HG03520 (cell line): ENCODE data around the gene PLCH1.
"Not testable (repeated sequence)": the region's sequence is repeated elsewhere in the genome, so short reads cannot be mapped to it uniquely, and the experiment has no call there.

Experiments used
- ATAC-seq: cut with Tn5 transposase; IDR thresholded peaks from one replicate; pipeline ENCODE4 v1.9.1; 2021; ENCODE audit warnings: mild to moderate bottlenecking, moderate library complexity; ENCODE audit not compliant: unreplicated experiment

Gene PLCH1

DNA sequence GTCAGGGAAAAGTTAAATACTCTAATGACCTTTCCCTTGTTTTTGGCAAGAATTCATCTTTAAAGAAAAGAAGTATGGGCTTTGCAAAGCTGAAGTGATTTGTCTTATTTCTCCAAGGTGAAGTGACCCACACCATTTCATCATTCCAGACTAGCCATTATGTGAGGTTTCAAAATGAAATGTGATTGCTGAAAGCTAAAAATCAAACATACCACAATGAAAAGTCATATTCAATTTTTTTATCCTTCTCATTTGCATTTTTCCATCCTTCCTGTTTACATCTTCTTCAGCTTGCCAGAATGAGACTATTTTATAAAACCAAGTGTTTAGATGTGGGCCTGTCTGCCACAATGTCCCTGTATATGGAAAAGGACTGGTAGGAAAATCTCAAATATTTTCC lies 309.1 kb downstream of the PLCH1 start:
- no peak for ATAC-seq

DNA sequence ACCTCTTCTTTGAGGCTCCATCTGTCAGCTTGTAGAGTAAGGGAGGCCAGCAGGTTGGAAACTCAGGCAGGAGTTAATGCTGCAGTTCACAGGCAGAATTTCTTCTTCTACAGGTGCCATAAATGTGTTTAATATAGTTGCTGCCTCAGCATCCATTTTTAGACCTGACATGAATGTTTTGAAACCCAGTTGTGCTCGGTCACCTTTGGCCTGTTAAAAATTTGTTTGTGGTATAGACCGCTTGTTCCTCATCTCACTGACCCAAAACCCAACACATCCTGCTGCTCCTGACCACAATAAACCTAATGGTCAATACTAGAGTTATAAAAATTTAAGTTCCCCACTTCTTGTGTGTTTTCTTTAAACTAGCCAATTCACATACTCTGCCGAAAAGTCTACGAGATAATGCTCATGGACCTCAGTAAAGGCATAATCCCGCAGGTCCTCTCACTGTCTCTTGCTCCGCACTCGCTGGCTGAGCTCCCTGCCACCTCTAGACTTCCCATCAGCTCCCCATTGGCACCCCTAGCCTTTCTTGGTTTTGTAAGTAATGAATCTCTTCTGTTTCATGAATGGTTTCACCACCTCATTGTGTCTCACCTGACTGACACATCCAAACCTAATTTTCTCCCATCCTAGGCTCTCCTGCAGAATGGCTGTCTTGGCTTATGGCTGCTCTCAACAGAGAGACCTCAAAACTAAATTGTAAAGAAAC lies 312.9 kb downstream of the PLCH1 start:
- ATAC-seq, result no peak

DNA sequence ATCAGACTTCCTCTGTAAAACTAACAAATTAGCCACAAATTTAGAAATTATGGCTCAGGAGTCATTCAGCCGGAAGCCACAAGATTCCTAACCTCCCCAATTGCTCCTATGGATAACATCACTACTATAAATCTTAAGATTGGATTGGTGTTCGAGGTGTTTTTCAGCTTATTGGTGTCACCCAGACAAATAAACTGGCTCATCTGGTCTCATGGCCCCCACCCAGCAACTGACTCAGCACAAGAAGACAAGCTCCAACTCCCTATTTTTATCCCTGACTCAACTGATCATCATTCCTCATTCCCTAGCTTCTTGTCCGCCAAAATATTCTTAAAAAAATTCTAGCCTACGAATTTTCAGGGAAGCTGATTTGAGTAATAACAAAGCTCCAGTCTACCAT lies 316.3 kb downstream of the PLCH1 start:
- ATAC-seq, result no peak

DNA sequence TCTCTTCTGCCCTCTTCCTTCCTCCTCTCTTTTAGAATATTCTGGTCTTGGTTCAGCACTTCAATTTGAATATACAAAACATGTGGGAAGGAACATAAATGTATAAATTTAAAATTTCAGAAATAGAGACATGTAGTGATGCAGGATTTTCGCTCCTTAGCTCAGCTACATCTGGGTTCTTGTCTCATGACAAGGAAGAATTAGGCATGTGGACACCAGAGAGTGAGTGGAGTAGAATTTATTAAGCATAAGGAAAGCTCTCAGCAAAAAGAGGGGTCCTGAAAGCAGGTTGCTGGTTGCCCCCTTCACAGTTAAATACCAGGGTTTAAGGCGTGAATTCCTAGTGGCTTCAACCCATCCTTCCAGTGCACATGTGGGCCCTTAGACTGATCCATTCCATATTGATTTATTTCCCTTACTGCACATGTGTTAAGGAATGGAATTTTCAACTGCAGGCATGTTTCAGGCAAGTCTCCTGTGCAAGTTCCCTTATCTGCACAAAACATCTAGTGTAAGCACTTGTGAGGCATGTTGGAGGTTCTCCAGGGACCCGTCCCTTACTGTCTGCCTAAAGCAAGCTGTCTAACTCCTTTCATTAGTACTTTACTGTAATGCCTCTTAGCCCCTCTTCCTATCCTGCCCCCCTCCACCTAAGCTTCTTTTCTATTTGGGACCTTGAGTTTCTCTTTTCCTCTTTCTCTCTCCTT lies 318.2 kb downstream of the PLCH1 start:
- ATAC-seq, result no peak

DNA sequence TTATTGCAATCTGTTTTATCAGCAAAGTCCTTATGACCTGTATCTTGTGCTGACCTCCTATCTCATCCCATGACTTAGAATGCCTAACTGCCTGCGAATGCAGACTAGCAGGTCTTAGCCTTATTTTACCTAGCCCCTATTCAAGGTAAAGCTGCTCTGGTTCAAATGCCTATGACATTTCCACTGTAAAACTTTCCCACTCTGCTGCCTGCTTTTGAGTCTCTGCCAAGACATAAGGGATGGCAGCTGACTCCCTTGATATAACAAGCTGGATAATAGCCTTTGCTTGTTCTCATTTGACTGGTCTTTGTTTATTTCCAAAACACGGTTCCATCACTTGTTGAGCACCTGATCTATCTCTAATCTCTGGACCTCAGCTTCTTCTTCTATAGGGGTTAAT lies 319.5 kb downstream of the PLCH1 start:
- ATAC-seq, result no peak

DNA sequence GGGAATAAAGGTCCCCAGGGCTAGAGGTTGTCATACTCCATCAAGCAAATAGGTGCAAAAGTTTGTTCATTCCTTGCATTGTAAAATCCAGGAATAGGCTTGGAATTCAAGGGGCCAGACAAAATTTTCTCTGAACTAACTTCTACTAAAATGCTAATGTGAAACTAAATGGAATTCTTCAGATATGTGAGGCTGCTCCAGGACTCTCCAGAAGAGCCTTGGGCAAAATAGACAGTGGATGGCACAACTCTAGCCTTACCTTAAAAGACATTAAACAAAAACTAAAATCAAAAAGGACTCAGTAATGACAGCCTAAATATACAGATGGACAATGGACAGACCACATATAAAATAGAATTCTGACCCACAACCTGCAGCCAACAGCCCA lies 320.6 kb downstream of the PLCH1 start:
- no peak for ATAC-seq

DNA sequence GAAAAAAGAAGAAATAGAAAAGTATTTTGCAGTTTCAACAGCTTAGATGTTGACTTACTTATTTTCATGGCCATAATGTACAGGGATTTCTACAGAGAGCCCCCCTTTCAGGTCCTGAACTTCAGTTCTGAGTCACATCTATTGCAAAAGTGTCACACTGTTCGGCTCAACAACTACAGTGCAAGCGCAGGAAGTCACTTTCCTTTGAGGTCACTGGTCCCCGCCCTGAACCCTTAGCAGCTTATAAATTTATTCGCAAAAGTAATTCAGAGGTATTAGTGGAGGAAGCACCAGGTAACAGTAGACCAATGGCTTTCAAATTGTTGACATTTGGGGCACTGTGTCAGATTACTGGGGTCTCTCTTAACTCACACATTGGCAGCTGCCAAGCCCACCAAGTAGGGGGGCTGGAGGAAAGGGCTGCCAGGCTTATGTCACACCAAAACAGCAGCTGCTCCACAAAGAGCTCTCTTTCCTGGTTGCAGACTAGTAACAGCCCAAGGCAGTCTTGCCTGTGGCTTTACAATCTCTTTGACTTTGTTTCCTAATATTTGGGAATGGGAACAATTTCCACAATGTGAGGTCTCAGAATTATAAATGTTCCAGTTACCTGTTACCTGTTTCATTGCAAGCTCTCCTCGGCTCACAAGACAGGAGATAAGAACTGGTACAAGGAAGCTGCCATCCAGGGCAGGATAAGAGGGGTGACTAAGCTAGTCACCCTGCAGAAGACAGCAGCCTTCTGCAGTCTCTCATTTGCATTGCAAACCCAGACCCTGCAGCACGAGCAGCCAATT lies 321.1 kb downstream of the PLCH1 start:
- no peak for ATAC-seq

DNA sequence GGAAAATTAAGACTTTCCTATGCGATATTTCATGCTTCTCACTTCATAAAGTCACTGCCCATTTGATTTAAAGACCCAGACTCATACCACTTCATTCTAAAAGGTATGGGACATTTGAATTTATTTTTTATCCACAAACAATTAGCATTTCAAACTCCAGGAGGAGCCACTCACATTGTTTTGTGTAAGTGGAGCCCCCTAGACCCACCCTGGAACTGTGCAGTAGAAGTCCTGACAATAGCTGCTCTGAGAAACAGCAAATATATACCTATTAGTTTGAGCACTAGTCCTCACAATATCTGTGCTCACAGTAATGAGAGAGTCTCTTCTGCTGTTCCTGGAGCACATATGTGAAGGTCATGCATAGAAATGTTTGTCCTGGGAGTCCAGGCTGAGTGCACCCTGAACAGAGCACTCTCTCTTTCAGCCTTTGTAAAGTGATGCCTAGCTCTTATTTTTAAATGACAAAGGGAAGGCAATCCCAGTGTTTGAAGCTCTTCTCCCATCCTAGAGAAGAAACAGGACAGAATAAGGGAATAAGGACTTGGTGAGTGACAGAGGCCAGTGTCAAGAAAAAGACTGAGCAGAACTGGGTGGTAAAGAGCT lies 323.9 kb downstream of the PLCH1 start:
- no peak for ATAC-seq

DNA sequence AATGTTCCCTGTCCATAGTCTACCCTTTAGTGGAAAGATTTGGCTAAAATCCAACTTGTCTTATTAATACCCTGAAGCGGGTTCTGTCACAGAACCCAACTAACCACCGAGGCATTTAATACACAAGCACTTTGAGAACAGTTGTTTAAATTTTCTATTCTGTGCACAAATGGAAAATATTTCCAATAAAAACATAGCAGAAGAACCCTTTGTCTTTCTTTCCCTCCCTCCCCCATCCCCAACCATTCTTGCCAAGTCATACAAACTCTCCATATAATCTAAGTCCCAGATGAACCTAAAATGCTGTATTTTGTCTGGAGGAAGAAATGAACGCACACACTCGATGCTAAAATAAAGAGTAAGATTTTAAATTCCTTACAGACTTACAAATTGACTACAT lies 324.5 kb downstream of the PLCH1 start:
- no peak for ATAC-seq

DNA sequence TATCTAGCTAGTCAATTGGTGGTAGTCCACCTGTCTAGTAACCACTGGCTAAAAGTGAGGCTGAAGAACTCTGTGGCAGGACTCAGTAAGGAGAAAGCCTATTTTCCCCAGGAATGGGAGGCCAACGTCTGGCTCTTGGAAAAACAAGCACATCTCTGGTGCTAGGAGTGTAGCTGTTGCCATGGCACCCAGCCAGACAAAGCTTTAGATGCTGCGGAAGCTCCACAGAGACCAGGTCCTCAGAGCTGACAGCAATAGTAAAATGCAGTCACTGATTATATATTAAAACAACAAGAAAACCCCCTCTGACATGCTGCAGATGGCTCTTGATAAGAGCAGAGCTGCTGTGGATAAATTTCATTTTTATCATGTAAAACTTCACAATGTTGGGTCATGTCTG lies 326.5 kb downstream of the PLCH1 start:
- no peak for ATAC-seq

DNA sequence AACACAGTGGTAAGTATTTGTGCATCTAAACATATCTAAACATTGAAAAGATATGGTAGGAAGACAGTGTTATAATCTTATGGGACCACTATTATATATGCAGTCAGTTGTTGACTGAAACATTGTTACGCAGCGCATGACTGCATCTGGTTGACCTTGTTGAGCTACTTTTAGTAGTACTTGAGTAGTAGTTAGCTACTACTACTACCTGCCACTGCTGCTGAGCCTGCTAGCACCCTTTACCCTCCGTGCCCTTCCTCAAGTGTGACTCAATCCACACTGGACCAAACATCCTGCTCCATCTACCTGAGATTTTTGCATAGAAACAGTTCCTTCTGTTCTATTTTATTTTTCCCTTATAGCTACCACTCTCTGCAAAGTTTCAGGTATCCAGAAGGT lies 327.8 kb downstream of the PLCH1 start:
- ATAC-seq, result no peak

DNA sequence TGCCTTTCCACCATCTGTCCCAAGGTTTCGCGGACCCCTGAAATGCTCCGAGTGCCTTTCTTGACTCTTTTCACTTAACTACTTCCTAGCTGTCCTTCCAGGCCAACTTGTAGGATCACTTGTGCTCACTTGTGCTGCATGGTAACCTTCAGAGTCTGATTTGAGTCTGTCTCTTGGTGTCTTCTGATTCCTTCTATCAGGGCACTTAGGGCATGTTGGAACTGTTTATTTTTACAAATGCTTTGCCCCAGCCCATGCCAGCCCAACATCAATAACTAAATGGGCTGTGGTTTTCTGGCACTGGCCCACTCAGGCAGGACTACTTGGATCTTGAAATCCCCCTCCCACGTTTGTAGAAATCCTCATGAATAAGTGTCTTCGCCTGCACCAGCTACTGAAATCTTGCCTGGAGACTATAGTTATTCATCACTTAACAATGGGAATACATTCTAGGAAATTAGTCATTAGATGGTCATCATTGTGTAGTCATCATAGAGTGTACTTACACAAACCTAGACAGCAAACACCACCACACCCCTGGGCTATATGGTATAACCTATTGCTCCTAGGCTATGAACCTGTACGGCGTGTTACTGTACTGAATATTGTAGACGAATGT lies 328.3 kb downstream of the PLCH1 start:
- no peak for ATAC-seq

DNA sequence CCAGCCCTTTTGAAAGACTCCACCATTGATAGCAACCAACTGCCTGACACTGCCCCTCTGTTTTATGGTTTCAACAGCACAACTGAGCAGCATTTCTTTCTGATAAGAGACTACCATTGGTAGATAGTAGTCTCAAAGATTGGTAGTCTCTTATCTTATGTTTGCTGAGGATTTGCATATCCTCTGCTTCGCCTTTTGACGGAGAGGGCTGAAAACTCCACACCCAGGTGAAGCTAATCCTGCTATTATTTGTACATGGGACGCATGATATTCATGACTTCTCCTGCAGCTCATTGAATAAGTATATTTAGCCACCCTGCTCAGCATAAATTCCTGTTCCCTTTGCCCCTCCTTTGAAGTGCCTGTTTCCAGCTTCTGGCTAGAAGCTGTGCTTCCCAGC lies 332.0 kb downstream of the PLCH1 start:
- no peak for ATAC-seq

DNA sequence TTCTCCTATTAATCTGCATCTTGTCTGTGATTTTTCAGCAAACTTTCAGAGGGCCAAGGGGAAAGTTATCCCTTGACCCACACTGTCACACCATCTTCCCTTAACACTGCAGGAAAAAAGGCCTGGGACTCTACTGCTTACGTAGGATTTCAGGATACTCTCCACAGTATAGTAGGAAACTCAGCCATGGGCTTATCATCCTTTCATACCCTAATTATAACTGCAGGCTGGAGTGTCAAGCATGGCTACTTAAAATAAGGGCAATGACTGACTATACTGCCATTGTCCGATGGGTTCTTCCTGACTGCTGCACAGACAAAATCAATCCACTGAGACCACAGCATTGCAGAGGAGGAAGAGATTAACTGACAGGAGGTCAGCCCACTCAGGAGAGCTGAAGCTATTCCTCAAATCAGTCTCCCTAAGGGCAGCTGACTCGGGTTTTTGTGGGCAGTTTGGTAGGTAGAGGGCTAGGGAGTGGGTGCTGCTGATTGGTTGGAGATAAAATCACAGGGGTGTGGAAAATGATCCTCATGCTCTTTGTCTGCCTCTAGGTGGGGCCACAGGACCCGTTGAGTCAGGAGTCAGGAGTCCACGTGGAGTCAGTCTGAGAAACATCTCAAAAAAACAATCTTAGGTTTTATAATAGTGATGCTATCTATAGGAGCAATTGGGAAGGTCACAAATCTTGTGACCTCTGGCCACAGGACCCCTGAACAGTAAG lies 333.2 kb downstream of the PLCH1 start:
- ATAC-seq, result no peak

DNA sequence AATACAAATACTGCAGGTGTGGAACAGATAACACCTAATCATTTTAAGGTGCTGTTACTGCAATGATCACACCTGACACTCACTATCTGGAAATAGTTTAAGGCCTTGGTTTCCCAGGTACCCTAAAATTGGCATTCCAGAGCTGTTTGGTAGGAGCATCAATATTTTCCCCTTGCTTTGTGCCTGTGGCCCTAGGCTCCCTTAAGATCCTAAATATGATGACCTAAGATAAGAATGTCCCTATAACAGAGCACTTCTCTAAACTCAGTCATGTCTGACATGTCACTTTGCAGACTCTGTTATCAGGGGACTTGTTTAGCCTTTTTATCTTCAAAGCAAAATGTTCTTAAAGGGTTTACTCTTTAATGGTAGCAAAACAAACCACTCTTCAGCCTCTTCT lies 335.5 kb downstream of the PLCH1 start:
- ATAC-seq, result no peak

DNA sequence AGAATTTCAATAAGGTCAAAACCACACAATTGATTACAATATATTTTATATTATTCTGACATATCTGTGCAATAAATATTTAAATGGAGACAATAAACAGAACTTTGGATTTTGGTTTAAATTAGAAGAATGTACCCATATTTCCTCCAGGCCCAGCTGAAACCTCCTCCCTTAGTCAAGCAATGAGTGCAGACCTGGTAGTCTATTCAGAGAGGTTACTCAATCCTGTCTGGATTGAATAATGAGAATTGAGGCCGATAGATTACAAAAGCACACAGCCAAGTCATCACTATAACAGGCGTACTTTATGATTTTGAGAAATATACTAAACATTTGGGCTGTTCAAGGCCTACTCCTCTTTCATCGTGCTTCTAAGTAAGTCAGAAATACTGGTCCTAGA lies 336.9 kb downstream of the PLCH1 start:
- ATAC-seq, result no peak

DNA sequence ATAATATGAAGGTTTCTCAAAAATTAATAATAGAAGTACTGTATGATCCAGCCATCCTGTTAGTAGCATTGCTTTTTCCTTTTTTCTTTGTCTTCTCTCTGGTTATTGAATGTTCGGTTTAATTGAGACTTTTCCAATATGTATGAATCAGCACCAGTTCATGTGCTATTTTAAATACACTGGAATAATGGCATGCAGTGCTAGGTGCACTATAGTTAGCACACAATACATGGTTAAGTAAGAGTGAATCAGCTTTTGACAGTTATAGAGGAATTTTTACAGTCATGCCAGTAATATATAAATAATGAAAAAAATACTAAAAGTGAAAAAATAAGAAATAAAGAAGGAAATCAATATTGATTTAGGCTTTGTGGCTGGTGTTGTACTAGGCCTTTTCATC lies 337.5 kb downstream of the PLCH1 start:
- no peak for ATAC-seq

DNA sequence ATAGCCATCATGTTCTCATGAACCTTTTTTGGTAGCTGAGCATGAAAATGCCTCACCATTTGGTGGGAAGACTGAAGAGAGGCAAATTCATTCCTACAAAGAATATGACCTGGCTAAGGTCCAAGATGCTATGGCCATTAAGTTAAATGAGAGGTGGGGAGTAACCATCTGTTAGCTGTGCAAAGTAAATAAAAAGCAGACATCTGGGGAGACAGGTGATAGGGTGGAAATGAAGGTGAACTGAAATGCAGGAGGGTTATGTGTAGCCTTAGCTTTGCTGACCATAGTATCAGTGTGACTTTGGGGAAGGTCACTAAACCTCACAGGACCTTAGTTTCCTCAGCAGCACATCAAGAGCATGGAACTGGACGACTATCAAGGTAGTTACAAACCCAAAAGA lies 340.4 kb downstream of the PLCH1 start:
- ATAC-seq, result no peak

DNA sequence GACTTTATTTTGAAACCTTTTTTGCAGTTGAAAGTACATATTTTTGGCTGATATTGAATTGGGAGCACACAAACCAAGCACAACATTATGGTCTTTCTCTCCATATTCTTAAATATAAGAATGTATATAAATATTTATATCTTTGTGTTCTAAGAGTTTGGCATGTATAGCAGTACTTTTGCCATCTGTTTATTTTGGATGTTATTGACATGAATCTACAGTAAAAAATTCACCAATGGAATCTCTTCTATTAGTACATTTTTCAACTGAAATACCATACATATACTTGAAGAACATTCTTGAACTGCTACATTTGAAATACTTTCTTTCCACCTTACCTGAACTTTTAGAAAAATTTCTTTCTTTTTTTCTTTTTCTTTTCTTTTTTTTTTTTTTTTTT lies 342.2 kb downstream of the PLCH1 start:
- no peak for ATAC-seq

DNA sequence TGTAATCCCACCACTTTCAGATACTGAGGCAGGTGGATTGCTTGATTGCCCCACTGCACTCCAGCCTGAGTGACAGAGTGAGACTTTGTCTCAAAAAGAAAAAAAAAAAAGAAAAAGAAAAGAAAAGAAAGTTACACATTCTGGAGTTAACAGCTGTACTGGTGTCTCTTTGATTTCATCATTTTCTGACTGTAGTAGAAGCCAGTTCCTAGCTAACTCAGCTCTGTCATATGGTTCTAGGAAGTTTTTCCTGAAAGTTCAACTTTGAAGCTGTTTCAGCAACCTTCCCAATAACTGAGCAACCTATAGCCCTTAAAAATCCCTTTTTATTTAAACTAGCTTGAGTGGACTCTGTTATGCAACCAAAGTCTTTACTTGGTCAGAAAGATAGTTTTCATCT lies 346.8 kb downstream of the PLCH1 start:
- ATAC-seq, result no peak

DNA sequence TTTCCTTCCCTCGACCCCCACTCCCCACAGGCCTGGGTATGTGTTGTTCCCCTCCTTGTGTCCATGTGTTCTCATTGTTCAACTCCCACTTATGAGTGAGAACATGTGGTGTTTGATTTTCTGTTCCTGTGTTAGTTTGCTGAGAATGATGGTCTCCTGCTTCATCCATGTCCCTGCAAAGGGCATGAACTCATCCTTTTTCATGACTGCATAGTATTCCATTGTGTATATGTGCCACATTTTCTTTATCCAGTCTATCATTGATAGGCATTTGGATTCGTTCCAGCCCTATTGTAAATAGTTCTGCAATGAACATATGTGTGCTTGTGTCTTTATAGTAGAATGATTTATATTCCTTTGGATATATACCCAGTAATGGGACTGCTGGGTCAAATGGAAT lies 350.0 kb downstream of the PLCH1 start:
- not testable (repeated sequence) for ATAC-seq
